ENCODE results near the gene YEATS4.

DNA sequence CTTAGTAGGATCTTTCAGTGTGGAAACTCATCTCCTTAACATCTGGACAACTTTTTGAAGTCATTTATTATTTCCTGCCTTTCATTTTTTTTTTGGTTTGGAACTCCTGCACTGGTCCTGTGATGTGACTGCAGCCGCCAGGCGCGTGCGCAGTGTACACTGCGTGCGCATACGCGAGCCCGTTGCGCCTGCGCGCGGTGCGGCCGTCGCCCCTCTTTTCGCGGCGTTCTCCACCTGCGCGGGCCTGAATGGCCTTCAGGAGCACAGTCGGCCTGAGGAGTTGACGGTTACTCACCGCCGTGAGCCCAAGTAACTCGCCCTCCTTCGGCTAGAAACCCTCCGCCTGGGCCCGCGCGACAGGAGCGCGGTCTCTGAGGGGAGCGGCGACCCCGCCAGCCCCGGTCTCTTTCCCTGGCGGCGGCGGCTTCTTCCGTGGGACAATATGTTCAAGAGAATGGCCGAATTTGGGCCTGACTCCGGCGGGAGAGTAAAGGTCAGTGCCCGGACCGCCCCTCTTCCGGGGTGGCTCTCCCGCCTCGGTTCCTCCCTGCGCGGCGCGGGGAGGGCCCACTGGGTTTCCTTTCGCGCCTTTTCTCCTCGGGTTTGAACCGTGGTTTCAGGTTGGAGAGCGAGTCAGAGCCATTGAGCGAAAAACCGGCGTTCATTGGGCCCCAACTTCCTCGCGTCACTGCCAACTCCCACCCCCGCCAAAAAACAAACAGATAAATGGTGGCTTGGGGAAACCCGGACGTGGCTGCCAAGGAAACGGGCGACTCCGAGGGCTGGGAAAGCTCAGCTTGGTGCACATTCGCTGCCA, at the start of gene YEATS4:
- no peak for TF ChIP-seq EZH2 (IDR thresholded peaks at IDR 0.05; ENCODE audit: borderline replicate concordance)
- no peak for TF ChIP-seq CTCF (IDR thresholded peaks at IDR 0.05; ENCODE audit: poor library complexity)
